GM18508 (cell line): ENCODE data around the gene RPL22.

Source experiments
- ATAC-seq: cut with Tn5 transposase; IDR thresholded peaks from one replicate; pipeline ENCODE4 v1.9.1; 2021; ENCODE audit warnings: moderate number of reproducible peaks; ENCODE audit not compliant: insufficient read depth, unreplicated experiment

Gene RPL22

GRCh38 chr1:6206520-6206855 is 7.1 kb upstream of the RPL22 start:
- ATAC-seq: no peak

- ATAC-seq: no peak
Measured at GRCh38 chr1:6205849-6206519, 6.6 kb upstream of the RPL22 start, which contains the start of gene RNF207. Gene RNF207 (plus strand): TSS chr1:6206119. CDS start chr1:6206536, 417 bp downstream.

GRCh38 chr1:6202256-6202655 is 2.9 kb upstream of the RPL22 start:
- no peak for ATAC-seq

GRCh38 chr1:6200188-6200809 is 904 bp upstream of the RPL22 start:
- no peak for ATAC-seq

- no peak for ATAC-seq
Measured at GRCh38 chr1:6198646-6199297, 623 bp downstream of the RPL22 start.

- no peak for ATAC-seq
Measured at GRCh38 chr1:6197746-6198427, 1.5 kb downstream of the RPL22 start.

- ATAC-seq: no peak
Measured at GRCh38 chr1:6191968-6192367, 7.4 kb downstream of the RPL22 start.

- ATAC-seq: no peak
Measured at GRCh38 chr1:6188466-6188865, 10.9 kb downstream of the RPL22 start.

GRCh38 chr1:6185635-6186382 is 13.6 kb downstream of the RPL22 start:
- no peak for ATAC-seq

GRCh38 chr1:6185151-6185550 is 14.2 kb downstream of the RPL22 start:
- no peak for ATAC-seq

- no peak for ATAC-seq
Measured at GRCh38 chr1:6184083-6184783, 15.2 kb downstream of the RPL22 start.

GRCh38 chr1:6183520-6183989 is 15.8 kb downstream of the RPL22 start:
- ATAC-seq: no peak

- no peak for ATAC-seq
Measured at GRCh38 chr1:6181347-6181770, 18.0 kb downstream of the RPL22 start.

GRCh38 chr1:6180707-6181311 is 18.6 kb downstream of the RPL22 start:
- no peak for ATAC-seq

- ATAC-seq: no peak
Measured at GRCh38 chr1:6180268-6180706, 19.1 kb downstream of the RPL22 start, which contains the start of gene CHD5. Gene CHD5 (minus strand): TSS chr1:6180321. CDS start chr1:6180023, 298 bp downstream.

GRCh38 chr1:6179564-6180175 is 19.7 kb downstream of the RPL22 start:
- no peak for ATAC-seq

- ATAC-seq: no peak
Measured at GRCh38 chr1:6178751-6179563, 20.4 kb downstream of the RPL22 start.
